Activated CD4-positive, alpha-beta T cell treated with anti-CD3 and anti-CD28 coated beads, Interleukin-2, amount 50 U/mL, for 24 hours (primary cell): Measurements from ENCODE around the gene ZFYVE28.
A peak's percentile ranks its signal among the peaks of the same experiment; 100 is the strongest.

ENCODE experiments used
- DNase-seq, 2 donors: peaks; one replicate each; pipeline ENCODE4 v3.0.0-alpha.2; 2020; ENCODE audit warnings: low read depth in 1 of 2, low spot score in 1 of 2

The ZFYVE28 gene

GRCh38 chr4:2304321-2304876 lies 114.0 kb downstream of the ZFYVE28 start:
- no peak for DNase-seq

GRCh38 chr4:2303686-2304320 lies 114.6 kb downstream of the ZFYVE28 start:
- DNase-seq = no peak

DNA sequence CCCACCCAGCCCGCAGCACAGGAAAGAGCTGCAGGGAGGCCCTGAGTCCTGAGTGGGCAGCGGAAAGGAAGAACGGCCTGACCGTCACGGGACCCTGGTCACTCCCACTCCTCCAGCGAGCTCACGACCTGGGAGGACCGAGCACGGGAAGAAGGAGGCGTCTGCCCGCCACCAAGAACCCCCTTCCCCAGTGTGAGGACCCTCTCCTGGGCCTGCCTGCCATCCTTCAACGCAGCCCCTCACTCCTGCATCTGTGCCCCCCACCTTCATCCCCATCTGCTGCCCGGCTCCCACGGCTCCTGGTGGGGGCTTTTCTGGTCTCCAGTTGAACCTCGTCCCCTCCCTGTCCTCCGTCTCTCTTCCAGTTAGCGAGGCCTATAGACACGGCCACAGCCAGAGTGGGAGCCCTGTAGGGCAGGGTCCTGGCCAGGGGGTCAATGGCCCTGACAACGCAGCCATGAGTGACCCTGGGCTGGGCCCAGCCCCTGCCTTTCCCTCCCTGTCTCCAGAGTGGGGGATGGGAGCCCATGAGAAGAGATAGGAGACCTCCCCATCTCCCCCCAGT lies 115.2 kb downstream of the ZFYVE28 start:
- DNase-seq = no peak

DNA sequence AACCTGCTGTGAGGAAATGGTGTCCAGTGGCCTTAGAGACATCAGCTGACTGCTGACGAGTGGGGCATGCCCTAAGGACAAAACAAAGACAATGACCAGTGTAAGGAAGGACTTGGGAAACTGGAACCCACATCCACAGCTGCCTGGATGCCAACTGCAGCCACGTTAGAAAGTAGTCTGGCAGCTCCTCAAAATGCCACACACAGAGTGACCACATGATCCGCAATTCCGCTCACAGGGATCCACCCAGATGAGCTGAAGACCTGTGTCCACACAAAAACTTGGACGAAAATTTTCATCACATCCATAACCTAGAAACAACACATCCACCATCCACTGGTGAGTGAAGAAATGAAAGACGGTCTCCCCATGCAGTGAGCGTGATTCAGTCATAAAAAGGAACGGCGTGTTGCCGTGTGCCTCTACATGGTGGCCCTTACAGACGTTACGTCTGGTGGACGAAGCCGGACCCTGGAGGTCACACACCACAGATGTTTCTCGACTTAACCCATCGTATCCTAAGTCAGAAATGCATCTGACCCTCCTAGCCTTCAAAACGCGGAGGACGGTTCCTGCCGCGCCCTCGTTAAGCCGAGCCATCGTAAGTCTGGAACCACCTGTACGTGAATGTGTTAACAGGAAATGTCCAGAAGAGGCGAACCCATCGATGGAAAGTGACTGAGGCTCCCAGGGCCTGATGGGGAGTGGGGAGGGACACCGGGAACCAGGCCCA lies 115.9 kb downstream of the ZFYVE28 start:
- DNase-seq = no peak

DNA sequence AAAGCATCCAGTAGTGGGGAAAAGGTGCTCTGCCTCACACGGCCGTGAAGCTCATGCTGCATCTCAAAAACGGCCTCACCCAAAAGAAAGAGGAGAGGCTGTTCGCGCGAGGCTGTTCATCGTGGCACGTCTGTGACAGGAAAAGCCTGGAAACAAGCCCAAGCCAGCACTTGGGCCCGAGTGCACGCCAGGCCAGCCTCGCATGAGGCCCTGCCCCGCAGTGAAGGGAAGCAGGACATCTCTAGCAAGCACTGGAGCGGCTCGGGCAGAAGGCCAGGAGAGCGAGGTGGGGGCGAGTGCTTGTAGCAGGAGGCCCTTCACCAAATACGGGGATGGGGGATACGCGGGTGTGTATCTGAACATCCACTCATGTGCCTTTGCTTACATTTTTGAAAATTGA lies 116.6 kb downstream of the ZFYVE28 start:
- DNase-seq = no peak

- DNase-seq = no peak
These were observed 117.2 kb downstream of the ZFYVE28 start for GRCh38 chr4:2301225-2301642.

- no peak for DNase-seq
These were observed 117.8 kb downstream of the ZFYVE28 start for GRCh38 chr4:2300431-2301224.

- DNase-seq = no peak
These were observed 118.7 kb downstream of the ZFYVE28 start for GRCh38 chr4:2299794-2300193.

GRCh38 chr4:2298532-2298991 lies 119.9 kb downstream of the ZFYVE28 start:
- DNase-seq = no peak

DNA sequence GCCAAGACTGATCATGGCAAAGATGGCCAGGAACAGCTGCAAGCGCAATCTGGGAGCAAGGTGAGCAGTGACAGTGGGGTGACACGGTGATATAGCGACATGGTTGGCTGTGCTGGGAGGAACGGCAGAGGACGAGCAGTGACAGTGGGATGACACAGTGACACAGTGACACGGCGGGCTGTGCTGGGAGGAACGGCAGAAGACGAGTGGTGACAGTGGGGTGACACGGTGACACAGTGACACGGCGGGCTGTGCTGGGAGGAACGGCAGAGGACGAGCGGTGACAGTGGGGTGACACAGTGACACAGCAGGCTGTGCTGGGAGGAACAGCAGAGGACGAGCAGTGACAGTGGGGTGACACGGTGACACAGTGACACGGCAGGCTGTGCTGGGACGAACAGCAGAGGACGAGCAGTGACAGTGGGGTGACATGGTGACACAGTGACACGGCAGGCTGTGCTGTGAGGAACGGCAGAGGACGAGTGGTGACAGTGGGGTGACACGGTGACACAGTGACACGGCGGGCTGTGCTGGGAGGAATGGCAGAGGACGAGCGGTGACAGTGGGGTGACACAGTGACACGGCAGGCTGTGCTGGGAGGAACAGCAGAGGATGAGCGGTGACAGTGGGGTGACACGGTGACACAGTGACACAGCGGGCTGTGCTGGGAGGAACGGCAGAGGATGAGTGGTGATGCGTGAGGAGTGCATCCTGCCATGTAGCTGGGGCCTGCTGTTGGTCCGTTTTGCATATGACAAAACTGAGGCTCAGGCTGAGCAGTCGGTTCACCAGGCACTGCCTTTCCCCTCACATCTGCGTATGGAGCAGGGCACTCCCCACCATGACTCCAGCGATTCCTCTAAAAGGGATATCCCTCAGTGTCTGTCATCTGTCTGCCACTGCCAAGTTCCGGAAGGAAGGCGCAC lies 120.6 kb downstream of the ZFYVE28 start:
- no peak for DNase-seq

- DNase-seq = no peak
These were observed 121.5 kb downstream of the ZFYVE28 start for GRCh38 chr4:2296631-2297601.

GRCh38 chr4:2295900-2296442 lies 122.5 kb downstream of the ZFYVE28 start:
- no peak for DNase-seq

GRCh38 chr4:2295500-2295899 lies 122.9 kb downstream of the ZFYVE28 start:
- no peak for DNase-seq

GRCh38 chr4:2292646-2293108 lies 125.8 kb downstream of the ZFYVE28 start:
- DNase-seq = no peak

- no peak for DNase-seq
These were observed 126.5 kb downstream of the ZFYVE28 start for GRCh38 chr4:2291705-2292645.

- DNase-seq = peak; percentile 20 to 42
These were observed 127.3 kb downstream of the ZFYVE28 start for GRCh38 chr4:2290974-2291704.

GRCh38 chr4:2290488-2290887 lies 128.0 kb downstream of the ZFYVE28 start:
- no peak for DNase-seq
